ENCODE results near the gene EID2B.

Gene EID2B

DNA sequence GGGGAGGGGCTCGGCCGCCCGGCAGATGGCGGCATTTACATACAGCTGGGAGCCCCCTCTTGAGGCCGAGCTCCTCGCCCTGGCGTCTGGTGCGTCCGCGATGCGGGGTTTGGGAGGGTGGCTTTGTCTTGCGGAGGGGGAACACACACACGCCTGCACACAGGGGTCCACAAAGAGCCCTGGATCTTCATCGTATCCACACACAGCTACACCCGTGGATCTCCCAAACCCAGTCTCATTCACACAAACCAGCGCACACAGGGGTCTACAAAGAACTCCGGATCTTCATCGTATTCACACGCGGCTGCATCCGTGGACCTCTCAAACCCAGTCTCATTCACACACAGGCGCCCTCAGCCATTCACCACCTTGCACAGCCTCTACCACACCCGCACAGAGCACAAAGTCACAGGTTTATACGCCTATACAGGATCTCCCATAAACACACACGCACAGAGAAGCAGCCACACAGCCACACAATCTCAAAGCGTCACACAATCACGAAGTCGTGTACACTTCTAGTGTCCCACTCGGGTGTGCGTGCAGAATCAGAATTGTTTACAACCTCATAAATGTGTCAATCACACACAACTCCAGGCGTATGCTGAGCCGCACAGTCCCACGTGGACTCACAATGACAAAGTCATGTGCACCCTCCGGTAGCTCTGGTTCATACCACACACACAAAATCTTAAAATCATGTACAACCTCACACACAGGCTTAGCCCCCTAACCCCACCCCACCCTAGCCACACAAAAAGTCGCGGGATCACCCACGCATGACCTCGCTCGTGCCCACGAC, 34.5 kb downstream of the EID2B start:
- no peak for DNase-seq

DNA sequence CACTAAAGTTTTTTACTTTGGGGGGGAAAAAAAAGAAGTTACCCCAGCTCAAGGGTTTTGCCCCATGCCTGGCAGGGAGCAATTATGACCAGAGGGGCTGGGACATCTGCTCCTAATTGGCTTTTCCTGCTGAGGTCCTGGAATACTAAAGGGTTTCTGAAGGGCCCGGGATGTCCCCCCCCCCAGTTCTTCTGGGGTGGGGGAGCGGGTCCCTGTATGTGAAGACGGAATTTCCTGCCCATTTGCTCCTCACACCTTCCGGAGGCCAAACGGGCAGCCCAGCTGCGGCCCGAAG, 35.0 kb downstream of the EID2B start:
- no peak for DNase-seq

DNA sequence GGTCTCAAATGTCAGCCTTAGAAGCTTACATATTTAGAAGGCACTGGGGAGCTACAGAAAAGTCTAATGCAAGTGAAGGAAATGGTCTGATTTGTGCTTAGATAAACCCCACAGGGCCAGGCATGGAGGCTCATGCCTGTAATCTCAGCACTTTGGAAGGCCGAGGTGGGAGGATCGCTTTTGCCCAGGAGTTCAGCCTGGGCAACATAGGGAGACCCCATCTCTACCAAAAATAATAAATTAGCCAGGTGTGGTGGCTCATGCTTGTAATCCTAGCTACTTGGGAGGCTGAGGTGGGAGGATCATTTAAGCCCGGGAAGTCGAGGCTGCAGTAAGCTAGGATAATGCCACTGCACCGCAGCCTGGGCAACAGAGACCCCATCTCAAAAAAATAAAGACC, 36.6 kb downstream of the EID2B start:
- DNase-seq = no peak

DNA sequence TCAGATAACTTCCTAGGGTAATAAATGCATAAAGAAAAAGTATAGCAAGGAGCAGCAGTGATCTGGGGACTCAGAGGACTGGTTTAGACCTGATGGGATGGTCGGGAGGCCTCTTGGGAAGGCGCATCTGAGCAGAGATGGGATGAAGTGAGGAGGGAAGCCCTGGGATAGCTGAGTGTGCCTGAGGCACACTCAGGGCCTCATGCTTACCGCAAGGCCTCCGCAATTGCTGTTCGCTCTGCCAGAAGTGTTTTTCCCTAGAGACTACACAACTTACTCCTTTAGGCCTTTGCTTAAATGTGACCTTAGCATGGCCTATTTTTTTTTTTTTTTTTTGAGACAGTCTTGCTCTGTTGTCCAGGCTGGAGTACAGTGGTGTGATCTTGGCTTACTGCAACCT, 38.0 kb downstream of the EID2B start:
- DNase-seq = no peak

DNA sequence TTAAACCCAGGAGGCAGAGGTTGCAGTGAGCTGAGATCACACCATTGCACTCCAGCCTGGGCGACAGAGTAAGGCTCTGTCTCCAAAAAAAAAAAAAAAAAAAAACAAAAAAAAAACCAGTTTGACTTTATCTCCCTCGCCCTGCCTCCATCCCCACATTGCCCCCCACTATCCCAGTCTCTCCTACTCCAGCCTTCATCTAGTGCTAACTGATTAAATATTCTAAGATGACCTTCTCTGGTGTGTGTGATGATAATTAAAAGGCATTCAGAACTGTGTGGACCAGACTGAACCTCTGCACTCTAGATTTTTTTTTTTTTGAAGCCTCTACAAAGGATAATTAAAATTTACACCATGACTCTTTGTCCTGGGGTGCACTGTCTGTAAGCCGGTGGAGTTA, 39.9 kb downstream of the EID2B start:
- no peak for DNase-seq

DNA sequence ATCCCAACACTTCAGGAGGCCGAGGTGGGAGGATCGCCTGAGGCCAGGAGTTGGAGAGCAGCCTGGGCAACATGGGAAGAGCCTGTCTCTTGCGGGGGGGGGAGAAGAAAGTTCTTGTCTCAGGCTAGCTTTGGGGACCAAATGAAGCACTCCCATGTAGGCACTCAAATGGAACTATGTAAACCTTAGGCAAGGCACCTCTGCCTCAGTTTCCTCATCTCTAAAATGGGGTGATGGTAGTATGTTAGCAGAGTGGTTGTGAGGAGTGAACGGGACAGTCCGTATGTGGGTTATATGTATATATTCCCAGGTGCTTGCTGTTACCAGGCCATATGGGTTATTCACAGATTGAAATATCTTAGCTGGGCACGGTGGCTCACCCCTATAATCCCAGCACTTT, 40.4 kb downstream of the EID2B start:
- DNase-seq = no peak

DNA sequence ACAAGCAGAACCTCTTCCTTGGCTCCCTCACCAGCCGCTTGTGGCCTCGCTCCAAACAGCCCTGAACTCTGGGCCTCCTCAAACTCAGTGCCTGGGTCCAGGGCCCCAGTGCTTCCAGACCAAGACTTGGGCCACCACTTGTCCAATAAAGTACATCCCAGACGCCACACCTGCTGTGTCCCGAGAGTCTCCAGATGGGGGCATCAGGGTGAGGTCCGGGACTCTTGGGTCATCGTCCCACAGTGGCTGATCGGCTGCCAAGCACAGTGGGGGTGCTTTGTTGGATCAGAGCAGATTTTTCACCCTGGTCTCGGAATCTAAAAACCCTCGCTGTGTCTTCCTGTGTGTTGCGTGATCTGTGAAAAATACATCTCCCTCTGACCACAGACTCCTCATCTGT, 42.9 kb downstream of the EID2B start:
- DNase-seq = no peak

DNA sequence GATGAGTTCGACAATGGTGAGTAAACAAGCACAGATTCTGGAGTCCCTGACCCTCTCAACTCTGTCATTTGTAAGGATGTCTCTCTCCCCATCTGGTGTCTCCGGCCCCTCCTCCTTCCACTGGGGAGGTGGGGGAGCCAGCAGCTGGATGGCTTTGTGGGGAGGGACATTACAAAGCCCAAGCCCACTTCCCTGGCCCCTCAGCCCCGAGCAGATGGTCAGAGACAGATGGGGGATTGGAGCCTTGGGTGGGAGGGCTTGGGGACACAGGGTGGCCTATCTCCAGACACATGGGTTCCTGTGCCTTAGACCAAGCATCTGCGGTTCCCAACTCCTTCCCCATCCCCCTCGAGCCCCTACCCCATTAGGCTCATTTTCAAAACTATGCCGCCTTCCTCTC, 49.5 kb downstream of the EID2B start:
- no peak for DNase-seq

DNA sequence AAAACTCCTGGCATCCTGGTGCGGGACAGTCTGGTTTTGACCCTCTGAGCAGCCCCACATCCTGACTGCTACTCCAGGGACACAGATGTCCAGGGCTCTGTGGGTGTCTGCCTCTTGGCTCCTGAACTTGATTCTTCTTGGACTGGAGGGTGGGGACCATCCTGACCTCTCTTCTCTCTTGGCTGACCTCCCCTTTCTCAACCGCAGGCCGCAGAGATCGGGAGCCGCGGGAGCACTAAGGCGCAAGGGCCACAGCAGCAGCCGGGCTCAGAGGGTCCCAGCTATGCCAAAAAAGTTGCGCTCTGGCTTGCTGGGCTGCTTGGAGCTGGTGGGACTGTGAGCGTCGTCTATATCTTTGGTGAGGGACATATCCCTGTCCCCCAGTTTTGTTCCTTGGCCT, 51.0 kb downstream of the EID2B start:
- DNase-seq = no peak

DNA sequence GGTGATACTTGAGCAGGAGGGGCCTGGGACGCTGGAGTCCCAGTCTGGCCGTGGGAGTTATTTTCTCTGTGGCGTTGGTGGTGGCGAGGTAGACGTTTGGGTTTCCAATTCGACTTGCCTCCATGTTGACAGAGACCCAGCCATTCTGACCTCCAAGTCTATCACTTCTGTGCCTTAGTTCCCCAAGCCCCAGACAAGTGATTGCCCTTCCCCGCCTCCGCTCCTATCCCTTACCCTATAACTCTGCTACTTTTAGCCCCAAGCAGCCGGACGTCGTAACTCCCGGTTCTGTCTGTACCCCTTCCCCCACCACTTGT, 51.5 kb downstream of the EID2B start:
- DNase-seq = no peak
